PC-9 (cell line): Measurements from ENCODE around the gene IPO4.

Experiments
- EZH2 ChIP-seq: fragments of 200-600 bp; sonication (generic); IDR thresholded peaks from 2 replicates; pipeline ENCODE4 v1.8.0; 2017; ENCODE audit warnings: antibody characterized with exemption, low read depth
- TF ChIP-seq, protein P1 (sequence below): fragments of 200-600 bp; sonication (generic); conservative IDR thresholded peaks from 2 replicates; pipeline ENCODE4 v1.6.1; 2017; ENCODE audit warnings: mixed run types, antibody characterized with exemption, mild to moderate bottlenecking, moderate library complexity

GRCh38 chr14:24238123-24238522, 49.5 kb upstream of the IPO4 start:
- TF ChIP-seq, protein P1, sequence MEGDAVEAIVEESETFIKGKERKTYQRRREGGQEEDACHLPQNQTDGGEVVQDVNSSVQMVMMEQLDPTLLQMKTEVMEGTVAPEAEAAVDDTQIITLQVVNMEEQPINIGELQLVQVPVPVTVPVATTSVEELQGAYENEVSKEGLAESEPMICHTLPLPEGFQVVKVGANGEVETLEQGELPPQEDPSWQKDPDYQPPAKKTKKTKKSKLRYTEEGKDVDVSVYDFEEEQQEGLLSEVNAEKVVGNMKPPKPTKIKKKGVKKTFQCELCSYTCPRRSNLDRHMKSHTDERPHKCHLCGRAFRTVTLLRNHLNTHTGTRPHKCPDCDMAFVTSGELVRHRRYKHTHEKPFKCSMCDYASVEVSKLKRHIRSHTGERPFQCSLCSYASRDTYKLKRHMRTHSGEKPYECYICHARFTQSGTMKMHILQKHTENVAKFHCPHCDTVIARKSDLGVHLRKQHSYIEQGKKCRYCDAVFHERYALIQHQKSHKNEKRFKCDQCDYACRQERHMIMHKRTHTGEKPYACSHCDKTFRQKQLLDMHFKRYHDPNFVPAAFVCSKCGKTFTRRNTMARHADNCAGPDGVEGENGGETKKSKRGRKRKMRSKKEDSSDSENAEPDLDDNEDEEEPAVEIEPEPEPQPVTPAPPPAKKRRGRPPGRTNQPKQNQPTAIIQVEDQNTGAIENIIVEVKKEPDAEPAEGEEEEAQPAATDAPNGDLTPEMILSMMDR = no peak
- TF ChIP-seq EZH2 = no peak
